WTC11 (cell line): ENCODE results near the gene PARD3B.

Experiments used
- ATF1 ChIP-seq: sonication (generic); formaldehyde crosslinking; IDR thresholded peaks from 2 replicates; pipeline ENCODE4 v1.8.1; 2023; ENCODE audit warnings: mild to moderate bottlenecking, moderate library complexity, missing genetic modification reagents
- CREB1 ChIP-seq: sonication (generic); formaldehyde crosslinking; IDR thresholded peaks from 2 replicates; pipeline ENCODE4 v1.8.0; 2023; ENCODE audit warnings: mild to moderate bottlenecking, missing genetic modification reagents
- CREM ChIP-seq: sonication (generic); formaldehyde crosslinking; IDR thresholded peaks from 2 replicates; pipeline ENCODE4 v1.8.1; 2022; ENCODE audit warnings: mild to moderate bottlenecking, missing genetic modification reagents, moderate library complexity
- HMGXB4 ChIP-seq: sonication (generic); formaldehyde crosslinking; IDR thresholded peaks from 2 replicates; pipeline ENCODE4 v1.8.1; 2023; ENCODE audit warnings: mild to moderate bottlenecking, moderate library complexity, missing genetic modification reagents
- IRF1 ChIP-seq: sonication (generic); formaldehyde crosslinking; IDR thresholded peaks from 2 replicates; pipeline ENCODE4 v1.8.0; 2023; ENCODE audit warnings: missing genetic modification reagents
- NFYB ChIP-seq: sonication (generic); formaldehyde crosslinking; conservative IDR thresholded peaks from 2 replicates; pipeline ENCODE4 v1.8.0; 2022; ENCODE audit warnings: low read depth, missing genetic modification reagents
- ZNF671 ChIP-seq: fragments of 250-450 bp; sonication (Bioruptor Pico); IDR thresholded peaks from 2 replicates; pipeline ENCODE4 v1.8.0; 2021; ENCODE audit warnings: mild to moderate bottlenecking
- TF ChIP-seq, protein P1 (sequence below): fragments of 200-600 bp; IDR thresholded peaks from 2 replicates; pipeline ENCODE4 v1.8.0; 2022; ENCODE audit warnings: antibody characterized with exemption
- TF ChIP-seq, protein P2 (sequence below): sonication (generic); formaldehyde crosslinking; IDR thresholded peaks from 2 replicates; pipeline ENCODE4 v1.8.1; 2022; ENCODE audit warnings: low read depth, missing genetic modification reagents, borderline replicate concordance
- TF ChIP-seq, protein P3 (sequence below): sonication (generic); formaldehyde crosslinking; IDR thresholded peaks from 2 replicates; pipeline ENCODE4 v1.8.1; 2023; ENCODE audit warnings: mild to moderate bottlenecking, missing genetic modification reagents, moderate library complexity

GRCh38 chr2:205563646-205564045 is 1018.4 kb downstream of the PARD3B start:
- TF ChIP-seq, protein P1, sequence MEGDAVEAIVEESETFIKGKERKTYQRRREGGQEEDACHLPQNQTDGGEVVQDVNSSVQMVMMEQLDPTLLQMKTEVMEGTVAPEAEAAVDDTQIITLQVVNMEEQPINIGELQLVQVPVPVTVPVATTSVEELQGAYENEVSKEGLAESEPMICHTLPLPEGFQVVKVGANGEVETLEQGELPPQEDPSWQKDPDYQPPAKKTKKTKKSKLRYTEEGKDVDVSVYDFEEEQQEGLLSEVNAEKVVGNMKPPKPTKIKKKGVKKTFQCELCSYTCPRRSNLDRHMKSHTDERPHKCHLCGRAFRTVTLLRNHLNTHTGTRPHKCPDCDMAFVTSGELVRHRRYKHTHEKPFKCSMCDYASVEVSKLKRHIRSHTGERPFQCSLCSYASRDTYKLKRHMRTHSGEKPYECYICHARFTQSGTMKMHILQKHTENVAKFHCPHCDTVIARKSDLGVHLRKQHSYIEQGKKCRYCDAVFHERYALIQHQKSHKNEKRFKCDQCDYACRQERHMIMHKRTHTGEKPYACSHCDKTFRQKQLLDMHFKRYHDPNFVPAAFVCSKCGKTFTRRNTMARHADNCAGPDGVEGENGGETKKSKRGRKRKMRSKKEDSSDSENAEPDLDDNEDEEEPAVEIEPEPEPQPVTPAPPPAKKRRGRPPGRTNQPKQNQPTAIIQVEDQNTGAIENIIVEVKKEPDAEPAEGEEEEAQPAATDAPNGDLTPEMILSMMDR, result peak; percentile 88
- TF ChIP-seq, protein P2, sequence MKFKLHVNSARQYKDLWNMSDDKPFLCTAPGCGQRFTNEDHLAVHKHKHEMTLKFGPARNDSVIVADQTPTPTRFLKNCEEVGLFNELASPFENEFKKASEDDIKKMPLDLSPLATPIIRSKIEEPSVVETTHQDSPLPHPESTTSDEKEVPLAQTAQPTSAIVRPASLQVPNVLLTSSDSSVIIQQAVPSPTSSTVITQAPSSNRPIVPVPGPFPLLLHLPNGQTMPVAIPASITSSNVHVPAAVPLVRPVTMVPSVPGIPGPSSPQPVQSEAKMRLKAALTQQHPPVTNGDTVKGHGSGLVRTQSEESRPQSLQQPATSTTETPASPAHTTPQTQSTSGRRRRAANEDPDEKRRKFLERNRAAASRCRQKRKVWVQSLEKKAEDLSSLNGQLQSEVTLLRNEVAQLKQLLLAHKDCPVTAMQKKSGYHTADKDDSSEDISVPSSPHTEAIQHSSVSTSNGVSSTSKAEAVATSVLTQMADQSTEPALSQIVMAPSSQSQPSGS, result no peak
- TF ChIP-seq IRF1 (CRISPR knock-in tag) (no peak), ATF1 (CRISPR knock-in tag) (no peak), NFYB (CRISPR knock-in tag) (no peak), CREM (no peak), HMGXB4 (CRISPR knock-in tag) (no peak), CREB1 (no peak), ZNF671 (CRISPR knock-in tag) (no peak)
- TF ChIP-seq, protein P3, sequence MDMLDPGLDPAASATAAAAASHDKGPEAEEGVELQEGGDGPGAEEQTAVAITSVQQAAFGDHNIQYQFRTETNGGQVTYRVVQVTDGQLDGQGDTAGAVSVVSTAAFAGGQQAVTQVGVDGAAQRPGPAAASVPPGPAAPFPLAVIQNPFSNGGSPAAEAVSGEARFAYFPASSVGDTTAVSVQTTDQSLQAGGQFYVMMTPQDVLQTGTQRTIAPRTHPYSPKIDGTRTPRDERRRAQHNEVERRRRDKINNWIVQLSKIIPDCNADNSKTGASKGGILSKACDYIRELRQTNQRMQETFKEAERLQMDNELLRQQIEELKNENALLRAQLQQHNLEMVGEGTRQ (CRISPR knock-in tag), result no peak
